ENCODE results near the gene PEBP1.

PEBP1 gene

GRCh38 chr12:118137148-118137678 lies 1.3 kb downstream of the PEBP1 start:
- no peak for DNase-seq

GRCh38 chr12:118140825-118141224 lies 4.9 kb downstream of the PEBP1 start:
- DNase-seq: no peak

- no peak for DNase-seq
Observed at GRCh38 chr12:118144499-118144898, 8.6 kb downstream of the PEBP1 start.

GRCh38 chr12:118145113-118145797 lies 9.3 kb downstream of the PEBP1 start:
- no peak for DNase-seq

GRCh38 chr12:118145798-118146156 lies 9.9 kb downstream of the PEBP1 start:
- no peak for DNase-seq

GRCh38 chr12:118148287-118148686 lies 12.4 kb downstream of the PEBP1 start:
- no peak for DNase-seq

GRCh38 chr12:118150625-118151024 lies 14.7 kb downstream of the PEBP1 start:
- no peak for DNase-seq

- no peak for DNase-seq
Observed at GRCh38 chr12:118151755-118152154, 15.8 kb downstream of the PEBP1 start.

GRCh38 chr12:118160536-118160935 lies 24.6 kb downstream of the PEBP1 start:
- DNase-seq: no peak

- DNase-seq: no peak
Observed at GRCh38 chr12:118164798-118165486, 29.0 kb downstream of the PEBP1 start.

GRCh38 chr12:118166946-118167345 lies 31.0 kb downstream of the PEBP1 start:
- no peak for DNase-seq

- DNase-seq: no peak
Observed at GRCh38 chr12:118175823-118176447, 40.0 kb downstream of the PEBP1 start.

GRCh38 chr12:118183155-118183554 lies 47.2 kb downstream of the PEBP1 start:
- DNase-seq: no peak

- DNase-seq: no peak
Observed at GRCh38 chr12:118183711-118184110, 47.8 kb downstream of the PEBP1 start.

GRCh38 chr12:118185602-118186397 lies 49.9 kb downstream of the PEBP1 start:
- no peak for DNase-seq

- no peak for DNase-seq
Observed at GRCh38 chr12:118187751-118188435, 52.0 kb downstream of the PEBP1 start.

GRCh38 chr12:118188690-118189371 lies 52.9 kb downstream of the PEBP1 start:
- no peak for DNase-seq

GRCh38 chr12:118189741-118190191 lies 53.8 kb downstream of the PEBP1 start:
- no peak for DNase-seq

- DNase-seq: no peak
Observed at GRCh38 chr12:118190266-118190665, 54.3 kb downstream of the PEBP1 start.

GRCh38 chr12:118193477-118193876 lies 57.6 kb downstream of the PEBP1 start:
- no peak for DNase-seq

GRCh38 chr12:118193958-118194357 lies 58.0 kb downstream of the PEBP1 start:
- DNase-seq: no peak

All from stimulated activated CD4-positive, alpha-beta T cell treated with anti-CD3 and anti-CD28 coated beads, Interleukin-15, amount 100 ng/mL, for 24 hours (primary cell).